Stimulated activated CD8-positive, alpha-beta memory T cell treated with anti-CD3 and anti-CD28 coated beads, Interleukin-12 subunit alpha, Interleukin-12 subunit beta, amount 100 ng/mL, for 1 hour (primary cell): ENCODE measurements around the gene DECR2.
"Not testable (repeated sequence)": the region's sequence is repeated elsewhere in the genome, so short reads cannot be mapped to it uniquely, and the experiment has no call there.

ENCODE experiments used
- DNase-seq: peaks from one replicate; pipeline ENCODE4 v3.0.0-alpha.2; 2020; ENCODE audit warnings: low read depth

Gene DECR2

GRCh38 chr16:400061-400591, 1.6 kb upstream of the DECR2 start:
- DNase-seq, result no peak

- DNase-seq, result no peak
These were observed 3.3 kb downstream of the DECR2 start for GRCh38 chr16:404971-405486.

- no peak for DNase-seq
These were observed 4.1 kb downstream of the DECR2 start for GRCh38 chr16:405548-406506.

GRCh38 chr16:407253-407652, 5.6 kb downstream of the DECR2 start:
- DNase-seq, result no peak

GRCh38 chr16:410516-411178, 9.0 kb downstream of the DECR2 start:
- no peak for DNase-seq

GRCh38 chr16:411576-412265, 10.0 kb downstream of the DECR2 start:
- no peak for DNase-seq

- no peak for DNase-seq
These were observed 12.9 kb downstream of the DECR2 start for GRCh38 chr16:414395-415169.

GRCh38 chr16:415170-415498, 13.4 kb downstream of the DECR2 start:
- DNase-seq, result not testable (repeated sequence)

GRCh38 chr16:422179-422578, 20.5 kb downstream of the DECR2 start:
- not testable (repeated sequence) for DNase-seq

GRCh38 chr16:424033-424622, 22.4 kb downstream of the DECR2 start:
- DNase-seq, result no peak

GRCh38 chr16:424623-425081, 23.0 kb downstream of the DECR2 start:
- DNase-seq, result no peak

- DNase-seq, result peak; percentile 67
These were observed 23.5 kb downstream of the DECR2 start, which contains the start of gene RAB11FIP3 for GRCh38 chr16:425082-425718. TSS of gene RAB11FIP3 (plus strand) at chr16:425649. CDS start at chr16:426007, 358 bp downstream.

- DNase-seq, result no peak
These were observed 24.0 kb downstream of the DECR2 start for GRCh38 chr16:425740-426114.

GRCh38 chr16:426115-426905, 24.6 kb downstream of the DECR2 start:
- no peak for DNase-seq

- DNase-seq, result no peak
These were observed 25.2 kb downstream of the DECR2 start for GRCh38 chr16:426906-427249.

- no peak for DNase-seq
These were observed 25.6 kb downstream of the DECR2 start for GRCh38 chr16:427250-427649.

GRCh38 chr16:430904-431303, 29.2 kb downstream of the DECR2 start:
- no peak for DNase-seq

GRCh38 chr16:440627-441026, 38.9 kb downstream of the DECR2 start:
- DNase-seq, result no peak

GRCh38 chr16:441447-441846, 39.8 kb downstream of the DECR2 start:
- no peak for DNase-seq

- no peak for DNase-seq
These were observed 41.3 kb downstream of the DECR2 start for GRCh38 chr16:442976-443375.
